PC-3 (cell line): ENCODE results near the gene TMEM161A.

Experiments
- EZH2 ChIP-seq: fragments of 300-600 bp; sonication (generic); IDR thresholded peaks from one replicate; pipeline ENCODE4 v1.6.1; 2017; ENCODE audit warnings: antibody characterized with exemption, mild to moderate bottlenecking, low read length; ENCODE audit not compliant: unreplicated experiment
- EZH2phosphoT487 ChIP-seq: fragments of 300-600 bp; sonication (generic); IDR thresholded peaks from 2 replicates; pipeline ENCODE4 v1.6.1; 2018; ENCODE audit warnings: mild to moderate bottlenecking, antibody characterized with exemption, low read length, borderline replicate concordance
- TF ChIP-seq, protein P1 (sequence below): fragments of 300-600 bp; sonication (generic); conservative IDR thresholded peaks from 2 replicates; pipeline ENCODE4 v1.5.1; 2017; ENCODE audit warnings: antibody characterized with exemption, low read depth, mild to moderate bottlenecking, low read length

DNA sequence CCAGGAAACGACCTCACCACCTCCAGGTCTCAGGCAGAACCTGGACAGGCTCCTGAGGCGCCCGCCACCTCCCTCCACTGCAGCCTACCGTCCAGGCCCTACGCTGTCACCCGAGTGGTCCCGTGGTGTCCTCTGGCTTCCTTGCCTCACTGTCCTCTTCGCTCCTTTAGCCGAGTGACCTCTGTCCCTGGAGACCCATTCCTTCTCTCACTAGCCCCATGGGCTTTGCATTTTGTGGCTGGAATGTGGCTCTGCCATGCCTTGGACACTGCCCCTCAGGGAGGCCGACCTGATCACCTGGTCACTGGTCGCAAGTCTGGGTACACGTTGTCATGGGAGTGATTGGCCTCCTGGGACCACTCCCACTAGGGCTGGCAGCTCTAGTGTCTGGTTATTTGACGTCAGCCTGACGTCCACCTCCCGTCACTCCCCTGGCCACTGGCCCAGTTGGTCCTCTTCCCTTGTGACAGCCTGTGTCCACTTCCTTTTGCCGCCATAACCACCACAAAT, 56.6 kb downstream of the TMEM161A start:
- TF ChIP-seq, protein P1, sequence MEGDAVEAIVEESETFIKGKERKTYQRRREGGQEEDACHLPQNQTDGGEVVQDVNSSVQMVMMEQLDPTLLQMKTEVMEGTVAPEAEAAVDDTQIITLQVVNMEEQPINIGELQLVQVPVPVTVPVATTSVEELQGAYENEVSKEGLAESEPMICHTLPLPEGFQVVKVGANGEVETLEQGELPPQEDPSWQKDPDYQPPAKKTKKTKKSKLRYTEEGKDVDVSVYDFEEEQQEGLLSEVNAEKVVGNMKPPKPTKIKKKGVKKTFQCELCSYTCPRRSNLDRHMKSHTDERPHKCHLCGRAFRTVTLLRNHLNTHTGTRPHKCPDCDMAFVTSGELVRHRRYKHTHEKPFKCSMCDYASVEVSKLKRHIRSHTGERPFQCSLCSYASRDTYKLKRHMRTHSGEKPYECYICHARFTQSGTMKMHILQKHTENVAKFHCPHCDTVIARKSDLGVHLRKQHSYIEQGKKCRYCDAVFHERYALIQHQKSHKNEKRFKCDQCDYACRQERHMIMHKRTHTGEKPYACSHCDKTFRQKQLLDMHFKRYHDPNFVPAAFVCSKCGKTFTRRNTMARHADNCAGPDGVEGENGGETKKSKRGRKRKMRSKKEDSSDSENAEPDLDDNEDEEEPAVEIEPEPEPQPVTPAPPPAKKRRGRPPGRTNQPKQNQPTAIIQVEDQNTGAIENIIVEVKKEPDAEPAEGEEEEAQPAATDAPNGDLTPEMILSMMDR: no peak
- TF ChIP-seq EZH2: no peak
- TF ChIP-seq EZH2phosphoT487: no peak
